Cerebellar nuclear complex (tissue), 1 donor: ENCODE measurements around the gene LTBP1.
"Not testable (repeated sequence)": the region's sequence is repeated elsewhere in the genome, so short reads cannot be mapped to it uniquely, and the experiment has no call there.

Experiments used
- DNase-seq, 2 experiments: peaks; one replicate each; lab custom pipeline; 2025; lab: John Stamatoyannopoulos, UW

LTBP1 gene

GRCh38 chr2:33222309-33222708 lies 275.6 kb downstream of the LTBP1 start:
- DNase-seq: no peak

- DNase-seq: no peak
These were observed 277.1 kb downstream of the LTBP1 start for GRCh38 chr2:33223856-33224255.

- no peak for DNase-seq
These were observed 278.6 kb downstream of the LTBP1 start for GRCh38 chr2:33225350-33225749.

GRCh38 chr2:33226546-33226945 lies 279.8 kb downstream of the LTBP1 start:
- DNase-seq: no peak

GRCh38 chr2:33229646-33230045 lies 282.9 kb downstream of the LTBP1 start:
- DNase-seq: no peak

GRCh38 chr2:33230195-33230594 lies 283.4 kb downstream of the LTBP1 start:
- no peak for DNase-seq

- DNase-seq: no peak
These were observed 284.1 kb downstream of the LTBP1 start for GRCh38 chr2:33230842-33231241.

- not testable (repeated sequence) for DNase-seq
These were observed 288.8 kb downstream of the LTBP1 start for GRCh38 chr2:33235559-33235958.

- no peak for DNase-seq
These were observed 290.0 kb downstream of the LTBP1 start for GRCh38 chr2:33236482-33237385.

GRCh38 chr2:33238111-33238510 lies 291.4 kb downstream of the LTBP1 start:
- DNase-seq: no peak

- no peak for DNase-seq
These were observed 293.4 kb downstream of the LTBP1 start for GRCh38 chr2:33240178-33240577.

- DNase-seq: no peak
These were observed 294.3 kb downstream of the LTBP1 start for GRCh38 chr2:33241072-33241471.

- no peak for DNase-seq
These were observed 294.8 kb downstream of the LTBP1 start for GRCh38 chr2:33241581-33241980.

GRCh38 chr2:33242845-33243244 lies 296.1 kb downstream of the LTBP1 start:
- DNase-seq: no peak

GRCh38 chr2:33246432-33246831 lies 299.7 kb downstream of the LTBP1 start:
- no peak for DNase-seq

- no peak for DNase-seq
These were observed 300.6 kb downstream of the LTBP1 start for GRCh38 chr2:33247365-33247764.

GRCh38 chr2:33250417-33251029 lies 303.8 kb downstream of the LTBP1 start:
- no peak for DNase-seq

- DNase-seq: no peak
These were observed 309.5 kb downstream of the LTBP1 start for GRCh38 chr2:33256162-33256755.

- DNase-seq: no peak
These were observed 311.6 kb downstream of the LTBP1 start for GRCh38 chr2:33258387-33258786.

- no peak for DNase-seq
These were observed 315.3 kb downstream of the LTBP1 start for GRCh38 chr2:33262097-33262496.

GRCh38 chr2:33264766-33265165 lies 318.0 kb downstream of the LTBP1 start:
- no peak for DNase-seq

GRCh38 chr2:33265584-33266338 lies 319.0 kb downstream of the LTBP1 start:
- no peak for DNase-seq
